ENCODE results near the gene CHRM1. TPM values are rescaled to one million over a fixed set of nuclear protein-coding genes. Genes with fewer than 3 reads are reported as not detected.

Gene CHRM1
- total RNA-seq, 2 donors from 2014 or later = not detected

- H3K36me3 Mint-ChIP-seq = no peaks in the 10 kb centered on the region
- H3K27ac Mint-ChIP-seq = no peak overlapping the region
- H3K9me3 Mint-ChIP-seq = no peaks in the 10 kb centered on the region
- ATAC-seq (no peak), DNase-seq (ENCODE audit: low spot score in 2 of 2) (no peak)
Observed at GRCh38 chr11:62912268-62912667, 8.9 kb downstream of the CHRM1 start.

GRCh38 chr11:62911137-62912130 lies 9.7 kb downstream of the CHRM1 start:
- no peak for ATAC-seq
- H3K9me3 Mint-ChIP-seq = no peaks in the 10 kb centered on the region
- peak overlapping the region in 1 of 2 donors; percentile 12 for H3K27ac Mint-ChIP-seq
- no peaks in the 10 kb centered on the region for H3K36me3 Mint-ChIP-seq
- no peak for DNase-seq (ENCODE audit: low spot score in 2 of 2)

- Mint-ChIP-seq H3K36me3 (no peaks in the 10 kb centered on the region), H3K9me3 (no peaks in the 10 kb centered on the region), H3K27ac (no peak overlapping the region)
- no peak for DNase-seq (ENCODE audit: low spot score in 2 of 2)
- ATAC-seq = no peak
Observed at GRCh38 chr11:62910141-62910882, 10.9 kb downstream of the CHRM1 start.

- no peak for DNase-seq (ENCODE audit: low spot score in 2 of 2)
- no peak for ATAC-seq
- no peaks in the 10 kb centered on the region for H3K9me3 Mint-ChIP-seq
- H3K27ac Mint-ChIP-seq = no peak overlapping the region
- H3K36me3 Mint-ChIP-seq = no peaks in the 10 kb centered on the region
Observed at GRCh38 chr11:62909107-62909894, 11.9 kb downstream of the CHRM1 start.

GRCh38 chr11:62908468-62909072 lies 12.6 kb downstream of the CHRM1 start:
- H3K27ac Mint-ChIP-seq = no peak overlapping the region
- ATAC-seq = no peak
- no peaks in the 10 kb centered on the region for H3K36me3 Mint-ChIP-seq
- no peaks in the 10 kb centered on the region for H3K9me3 Mint-ChIP-seq
- DNase-seq (ENCODE audit: low spot score in 2 of 2) = no peak

- DNase-seq (ENCODE audit: low spot score in 2 of 2) (peak; percentile 79 to 84), ATAC-seq (peak; percentile 74 to 88)
- H3K9me3 Mint-ChIP-seq = no peaks in the 10 kb centered on the region
- H3K27ac Mint-ChIP-seq = no peak overlapping the region
- no peaks in the 10 kb centered on the region for H3K36me3 Mint-ChIP-seq
Observed at GRCh38 chr11:62905927-62906531, 15.1 kb downstream of the CHRM1 start.

GRCh38 chr11:62905296-62905695 lies 15.9 kb downstream of the CHRM1 start:
- no peak overlapping the region for H3K27ac Mint-ChIP-seq
- H3K36me3 Mint-ChIP-seq = no peaks in the 10 kb centered on the region
- ATAC-seq (no peak), DNase-seq (ENCODE audit: low spot score in 2 of 2) (no peak)
- H3K9me3 Mint-ChIP-seq = no peaks in the 10 kb centered on the region

- DNase-seq (ENCODE audit: low spot score in 2 of 2) (no peak), ATAC-seq (peak in 1 of 2 donors; percentile 54)
- Mint-ChIP-seq H3K36me3 (no peaks in the 10 kb centered on the region), H3K27ac (no peak overlapping the region), H3K9me3 (no peaks in the 10 kb centered on the region)
Observed at GRCh38 chr11:62902932-62903331, 18.2 kb downstream of the CHRM1 start.

GRCh38 chr11:62898027-62898426 lies 23.1 kb downstream of the CHRM1 start:
- Mint-ChIP-seq H3K9me3 (no peaks in the 10 kb centered on the region), H3K27ac (no peak overlapping the region), H3K36me3 (no peaks in the 10 kb centered on the region)
- no peak for DNase-seq (ENCODE audit: low spot score in 2 of 2)
- peak; percentile 73 to 90 for ATAC-seq

GRCh38 chr11:62897311-62897710 lies 23.9 kb downstream of the CHRM1 start:
- no peaks in the 10 kb centered on the region for H3K36me3 Mint-ChIP-seq
- no peak overlapping the region for H3K27ac Mint-ChIP-seq
- no peak for ATAC-seq
- no peaks in the 10 kb centered on the region for H3K9me3 Mint-ChIP-seq
- no peak for DNase-seq (ENCODE audit: low spot score in 2 of 2)

GRCh38 chr11:62896049-62896448 lies 25.1 kb downstream of the CHRM1 start:
- ATAC-seq = no peak
- no peak for DNase-seq (ENCODE audit: low spot score in 2 of 2)
- Mint-ChIP-seq H3K9me3 (no peaks in the 10 kb centered on the region), H3K36me3 (no peaks in the 10 kb centered on the region), H3K27ac (no peak overlapping the region)

GRCh38 chr11:62895501-62895900 lies 25.7 kb downstream of the CHRM1 start:
- ATAC-seq (no peak), DNase-seq (ENCODE audit: low spot score in 2 of 2) (no peak)
- Mint-ChIP-seq H3K9me3 (no peaks in the 10 kb centered on the region), H3K36me3 (no peaks in the 10 kb centered on the region), H3K27ac (no peak overlapping the region)

GRCh38 chr11:62892077-62892922 lies 28.9 kb downstream of the CHRM1 start:
- Mint-ChIP-seq H3K9me3 (no peaks in the 10 kb centered on the region), H3K36me3 (peaks cover 8 to 22% of the 10 kb centered on the region in 2 donors)

GRCh38 chr11:62889484-62890437 lies 31.4 kb downstream of the CHRM1 start:
- Mint-ChIP-seq H3K36me3 (peaks cover 28 to 39% of the 10 kb centered on the region in 2 donors), H3K9me3 (no peaks in the 10 kb centered on the region), H3K27ac (peak overlapping the region; percentile 29 to 91)
- ATAC-seq (peak; percentile 7 to 10), DNase-seq (ENCODE audit: low spot score in 2 of 2) (no peak)

More at GRCh38 chr11:62892077-62892922, 28.9 kb downstream of the CHRM1 start:
- peak overlapping the region in 1 of 2 donors; percentile 55 for H3K27ac Mint-ChIP-seq
- ATAC-seq (peak; percentile 37 to 50), DNase-seq (ENCODE audit: low spot score in 2 of 2) (no peak)
